ENCODE data around the gene ZMYND8.

- TF ChIP-seq POLR2A (IDR thresholded peaks at IDR 0.05; ENCODE audit: control extremely low read depth in 1 of 2, low read depth in 2 of 2, low read length in 2 of 2): no peak
- TF ChIP-seq TAF1 (IDR thresholded peaks at IDR 0.05; ENCODE audit: low read depth, low read length): no peak
- TF ChIP-seq POLR2AphosphoS5 (IDR thresholded peaks at IDR 0.05; ENCODE audit: low read depth, low read length): no peak
- TF ChIP-seq EGR1 (IDR thresholded peaks at IDR 0.05; ENCODE audit: borderline replicate concordance, low read depth, low read length): no peak
- TF ChIP-seq, protein P1, sequence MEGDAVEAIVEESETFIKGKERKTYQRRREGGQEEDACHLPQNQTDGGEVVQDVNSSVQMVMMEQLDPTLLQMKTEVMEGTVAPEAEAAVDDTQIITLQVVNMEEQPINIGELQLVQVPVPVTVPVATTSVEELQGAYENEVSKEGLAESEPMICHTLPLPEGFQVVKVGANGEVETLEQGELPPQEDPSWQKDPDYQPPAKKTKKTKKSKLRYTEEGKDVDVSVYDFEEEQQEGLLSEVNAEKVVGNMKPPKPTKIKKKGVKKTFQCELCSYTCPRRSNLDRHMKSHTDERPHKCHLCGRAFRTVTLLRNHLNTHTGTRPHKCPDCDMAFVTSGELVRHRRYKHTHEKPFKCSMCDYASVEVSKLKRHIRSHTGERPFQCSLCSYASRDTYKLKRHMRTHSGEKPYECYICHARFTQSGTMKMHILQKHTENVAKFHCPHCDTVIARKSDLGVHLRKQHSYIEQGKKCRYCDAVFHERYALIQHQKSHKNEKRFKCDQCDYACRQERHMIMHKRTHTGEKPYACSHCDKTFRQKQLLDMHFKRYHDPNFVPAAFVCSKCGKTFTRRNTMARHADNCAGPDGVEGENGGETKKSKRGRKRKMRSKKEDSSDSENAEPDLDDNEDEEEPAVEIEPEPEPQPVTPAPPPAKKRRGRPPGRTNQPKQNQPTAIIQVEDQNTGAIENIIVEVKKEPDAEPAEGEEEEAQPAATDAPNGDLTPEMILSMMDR (IDR thresholded peaks at IDR 0.05; ENCODE audit: control extremely low read depth in 1 of 3, insufficient read depth in 1 of 3, low read depth in 1 of 3, low read length in 3 of 3): no peak
- no peak for TF ChIP-seq EZH2 (IDR thresholded peaks at IDR 0.05; ENCODE audit: low read depth, low read length, severe bottlenecking)
- TF ChIP-seq, protein P2, sequence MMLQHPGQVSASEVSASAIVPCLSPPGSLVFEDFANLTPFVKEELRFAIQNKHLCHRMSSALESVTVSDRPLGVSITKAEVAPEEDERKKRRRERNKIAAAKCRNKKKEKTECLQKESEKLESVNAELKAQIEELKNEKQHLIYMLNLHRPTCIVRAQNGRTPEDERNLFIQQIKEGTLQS (IDR thresholded peaks at IDR 0.05; ENCODE audit: insufficient read depth, low read depth, low read length): no peak
- no peak for TF ChIP-seq BRCA1 (IDR thresholded peaks at IDR 0.05; ENCODE audit: low read depth, low read length)
- no peak for TF ChIP-seq JUND (IDR thresholded peaks at IDR 0.05; ENCODE audit: low read length)
- no peak for TF ChIP-seq TEAD4 (IDR thresholded peaks at IDR 0.05; ENCODE audit: low read depth, low read length)
- TF ChIP-seq CEBPB (IDR thresholded peaks at IDR 0.05; ENCODE audit: low read depth, low read length): no peak
- no peak for TF ChIP-seq POU5F1 (IDR thresholded peaks at IDR 0.05; ENCODE audit: low read depth, low read length)
- no peak for TF ChIP-seq SP1 (IDR thresholded peaks at IDR 0.05; ENCODE audit: low read depth, low read length)
- no peak for TF ChIP-seq HDAC6 (IDR thresholded peaks at IDR 0.05; ENCODE audit: low read depth, low read length)
Observed at GRCh38 chr20:47232518-47232917, 124.0 kb downstream of the ZMYND8 start.

All from H1 (cell line).